Spleen (tissue), 11 donors: ENCODE data around the gene PTPRM. TPM values are rescaled to one million over a fixed set of nuclear protein-coding genes. Genes with fewer than 3 reads are reported as not detected.

Experiments used
- DNase-seq: peaks from one replicate; pipeline ENCODE4 v3.0.0-alpha.2; 2020
- H3K27ac ChIP-seq, 8 donors: fragments of 200-600 bp; sonication (generic) in 7 of 8; 1 replicate in 4 of 8; 2 replicates in 4 of 8; pipeline versions ENCODE4 v1.5.0 to v1.8.0; 2016 to 2021; ENCODE audit warnings: inconsistent platforms in 4 of 8, mild to moderate bottlenecking in 4 of 8, moderate library complexity in 1 of 8
- H3K27me3 ChIP-seq, 7 donors: fragments of 200-600 bp; sonication (generic) in 6 of 7; replicated peaks in 1 of 7; 1 replicate in 4 of 7; 2 replicates in 3 of 7; pipeline versions ENCODE4 v1.5.0 to v1.8.0; 2016 to 2021; ENCODE audit warnings: inconsistent platforms in 3 of 7, mild to moderate bottlenecking in 1 of 7
- H3K36me3 ChIP-seq, 6 donors: fragments of 200-600 bp; sonication (generic) in 5 of 6; 1 replicate in 4 of 6; 2 replicates in 2 of 6; pipeline versions ENCODE4 v1.5.0 to v1.8.0; 2016 to 2021; ENCODE audit warnings: inconsistent platforms in 2 of 6
- H3K4me1 ChIP-seq, 6 donors: fragments of 200-600 bp; sonication (generic) in 5 of 6; 1 replicate in 3 of 6; 2 replicates in 3 of 6; pipeline versions ENCODE4 v1.5.0 to v1.8.0; 2016 to 2021; ENCODE audit warnings: inconsistent platforms in 3 of 6
- H3K4me3 ChIP-seq, 8 donors: fragments of 200-600 bp; sonication (generic) in 7 of 8; 1 replicate in 4 of 8; 2 replicates in 4 of 8; pipeline versions ENCODE4 v1.5.0 to v1.8.0; 2016 to 2021; ENCODE audit warnings: inconsistent platforms in 4 of 8, mild to moderate bottlenecking in 4 of 8, moderate library complexity in 2 of 8
- H3K9me3 ChIP-seq, 8 donors: fragments of 200-600 bp; sonication (generic) in 7 of 8; 1 replicate in 4 of 8; 2 replicates in 4 of 8; pipeline versions ENCODE4 v1.5.0 to v1.8.0; 2016 to 2021; ENCODE audit warnings: inconsistent platforms in 4 of 8
- POLR2A ChIP-seq, 3 donors: fragments of 450-650 bp; IDR thresholded peaks; one replicate each; pipeline ENCODE4 v1.5.1; 2017; ENCODE audit warnings: antibody characterized with exemption in 3 of 3, mild to moderate bottlenecking in 1 of 3
- POLR2AphosphoS5 ChIP-seq, 3 donors: sonication (generic); formaldehyde crosslinking; IDR thresholded peaks; one replicate each; pipeline ENCODE4 v1.5.1; 2017; ENCODE audit warnings: antibody characterized with exemption in 3 of 3
- WGBS, 5 donors: extraction: QIAGEN DNeasy Blood & Tissue Kit in 3 of 5; methylation state at CpG; one replicate each; pipeline versions ENCODE4 v1.1.5 to v1.1.7; 2013 to 2018; 5-methylcytosine and 5-hydroxymethylcytosine counted together
- intact Hi-C: fragments of 100-400 bp; cut with DNase I; formaldehyde crosslinking; loops from one replicate; pipeline ENCODE4 v1.15.0; 2023; ENCODE audit warnings: low total_unique reads
- polyA plus RNA-seq, 3 donors: library from polyadenylated mRNA; stranded (reverse); fragments of 200-250 nt; gene quantifications; one replicate each; pipeline ENCODE4 v1.2.1, GENCODE V29; 2013
- total RNA-seq, 7 donors: library from RNA; depleted of rRNA in 3 of 7; stranded (reverse); fragments of >200 nt in 3 of 7; fragmentation: NEBNext Ultra II Directional in 4 of 7; extraction: Animal tissue kit (Norgen Biotek cat#: 25700) in 4 of 7; gene quantifications; one replicate each; pipeline versions ENCODE4 v1.1.0 to v1.2.1, GENCODE V29; 2016 to 2021
- TF ChIP-seq, protein P1 (sequence below), 11 experiments: fragments of 200-600 bp in 7 of 11; fragments of 450-650 bp in 4 of 11; sonication (generic) in 4 of 11; IDR thresholded peaks in 8 of 11; conservative IDR thresholded peaks in 3 of 11; 1 replicate in 7 of 11; 2 replicates in 4 of 11; pipeline versions ENCODE4 v1.4.0 to v1.8.0; 2016 to 2021; ENCODE audit warnings: antibody characterized with exemption in 11 of 11, inconsistent platforms in 4 of 11, mild to moderate bottlenecking in 1 of 11
- donor health status: healthy with polysubstance abuse.
- donor health status: DM: no; HTN: no; CAD: no; lungs with moderate emphysema.
- donor health status: DM: no; HTN: no; CAD: no.
- donor health status: Bipolar disorder and iron deficiency.
- donor health status: healthy.
- donor health status: DM: no; HTN: no; CAD: no.
- donor health status: DM: yes; HTN: yes; CAD: no.

The PTPRM gene
- total and polyA plus RNA-seq, 10 donors: 23.5 to 97.8 (median 62.8) TPM

- intact Hi-C loops: no loop called here
- Histone ChIP-seq H3K9me3 (no peaks in the 10 kb centered on the region), H3K4me3 (no peak overlapping the region), H3K27me3 (no peaks in the 10 kb centered on the region), H3K4me1 (no peaks in the 10 kb centered on the region), H3K27ac (no peak overlapping the region), H3K36me3 (no peaks in the 10 kb centered on the region)
- no peak for DNase-seq
- WGBS, 5 donors: 91 to 95% (median 94%) methylated on average over 5 of the region's 5 CpGs
- no peak for TF ChIP-seq POLR2AphosphoS5 (IDR thresholded peaks at IDR 0.05)
- TF ChIP-seq POLR2A (IDR thresholded peaks at IDR 0.05): no peak
- TF ChIP-seq, protein P1, sequence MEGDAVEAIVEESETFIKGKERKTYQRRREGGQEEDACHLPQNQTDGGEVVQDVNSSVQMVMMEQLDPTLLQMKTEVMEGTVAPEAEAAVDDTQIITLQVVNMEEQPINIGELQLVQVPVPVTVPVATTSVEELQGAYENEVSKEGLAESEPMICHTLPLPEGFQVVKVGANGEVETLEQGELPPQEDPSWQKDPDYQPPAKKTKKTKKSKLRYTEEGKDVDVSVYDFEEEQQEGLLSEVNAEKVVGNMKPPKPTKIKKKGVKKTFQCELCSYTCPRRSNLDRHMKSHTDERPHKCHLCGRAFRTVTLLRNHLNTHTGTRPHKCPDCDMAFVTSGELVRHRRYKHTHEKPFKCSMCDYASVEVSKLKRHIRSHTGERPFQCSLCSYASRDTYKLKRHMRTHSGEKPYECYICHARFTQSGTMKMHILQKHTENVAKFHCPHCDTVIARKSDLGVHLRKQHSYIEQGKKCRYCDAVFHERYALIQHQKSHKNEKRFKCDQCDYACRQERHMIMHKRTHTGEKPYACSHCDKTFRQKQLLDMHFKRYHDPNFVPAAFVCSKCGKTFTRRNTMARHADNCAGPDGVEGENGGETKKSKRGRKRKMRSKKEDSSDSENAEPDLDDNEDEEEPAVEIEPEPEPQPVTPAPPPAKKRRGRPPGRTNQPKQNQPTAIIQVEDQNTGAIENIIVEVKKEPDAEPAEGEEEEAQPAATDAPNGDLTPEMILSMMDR (IDR thresholded peaks at IDR 0.05 in 8 of 11, conservative IDR thresholded peaks at IDR 0.05 in 3 of 11): no peak
Observed at GRCh38 chr18:7902399-7902839, 335.3 kb downstream of the PTPRM start.

- no peaks in the 10 kb centered on the region for H3K9me3 ChIP-seq
- H3K27me3 ChIP-seq: no peaks in the 10 kb centered on the region
- no peaks in the 10 kb centered on the region for H3K4me1 ChIP-seq
- TF ChIP-seq POLR2A (IDR thresholded peaks at IDR 0.05) (no peak), POLR2AphosphoS5 (IDR thresholded peaks at IDR 0.05) (no peak)
- TF ChIP-seq, protein P1 (IDR thresholded peaks at IDR 0.05 in 8 of 11, conservative IDR thresholded peaks at IDR 0.05 in 3 of 11): no peak
- H3K4me3 ChIP-seq: no peak overlapping the region
- no peak for DNase-seq
- intact Hi-C loops: no loop called here
- no peaks in the 10 kb centered on the region for H3K36me3 ChIP-seq
- H3K27ac ChIP-seq: no peak overlapping the region
- 82 to 94% (median 90%) methylated on average over 2 of the region's 2 CpGs for WGBS, 5 donors
Observed at GRCh38 chr18:7904529-7904928, 337.4 kb downstream of the PTPRM start.

DNA sequence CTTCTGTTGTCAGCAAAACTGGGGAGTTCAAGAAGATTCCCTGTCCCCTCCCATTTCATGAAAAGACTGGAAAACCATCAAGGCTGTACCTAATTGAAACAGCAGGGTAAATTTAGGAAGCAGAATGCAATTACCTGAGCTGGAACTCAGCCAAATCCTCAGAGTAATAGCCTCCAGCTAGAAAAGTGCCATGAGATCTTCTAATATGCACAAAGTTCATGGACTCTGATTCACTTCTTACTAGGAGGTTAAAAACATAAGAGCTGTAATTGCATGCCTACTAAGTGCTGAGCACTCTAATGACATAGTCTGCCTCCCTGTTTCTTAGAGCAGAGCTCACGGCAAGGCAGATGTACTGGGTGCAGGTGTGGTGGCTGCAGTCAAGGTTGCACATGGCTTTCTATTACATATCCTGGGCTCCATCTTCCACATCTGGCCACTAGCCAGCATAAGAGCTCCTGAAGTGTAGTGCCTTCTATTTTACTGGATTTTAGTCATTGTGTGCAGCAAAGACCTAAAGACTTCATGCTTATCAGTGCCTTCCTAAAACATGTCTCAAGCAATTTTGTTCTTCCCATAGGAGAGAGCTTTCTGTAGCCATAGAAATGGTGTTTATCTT is 341.7 kb downstream of the PTPRM start:
- no peak overlapping the region for H3K27ac ChIP-seq
- H3K27me3 ChIP-seq: no peaks in the 10 kb centered on the region
- no peak overlapping the region for H3K4me3 ChIP-seq
- intact Hi-C loops: no loop called here
- H3K9me3 ChIP-seq: peaks cover 0 to 18% (median 9%) of the 10 kb centered on the region in 8 donors
- TF ChIP-seq POLR2AphosphoS5 (IDR thresholded peaks at IDR 0.05): no peak
- no peak for TF ChIP-seq POLR2A (IDR thresholded peaks at IDR 0.05)
- TF ChIP-seq, protein P1 (IDR thresholded peaks at IDR 0.05 in 8 of 11, conservative IDR thresholded peaks at IDR 0.05 in 3 of 11): no peak
- DNase-seq: no peak
- no peaks in the 10 kb centered on the region for H3K36me3 ChIP-seq
- 88 to 100% (median 97%) methylated on average over 1 of the region's 1 CpG for WGBS, 5 donors
- H3K4me1 ChIP-seq: no peaks in the 10 kb centered on the region

- intact Hi-C loops: no loop called here
- Histone ChIP-seq H3K4me3 (no peak overlapping the region), H3K9me3 (peaks cover 0 to 26% (median 12%) of the 10 kb centered on the region in 8 donors), H3K4me1 (no peaks in the 10 kb centered on the region), H3K36me3 (no peaks in the 10 kb centered on the region), H3K27me3 (no peaks in the 10 kb centered on the region), H3K27ac (no peak overlapping the region)
- WGBS, 5 donors: 78 to 88% (median 87%) methylated on average over 5 of the region's 5 CpGs
- no peak for DNase-seq
- TF ChIP-seq, protein P1 (IDR thresholded peaks at IDR 0.05 in 8 of 11, conservative IDR thresholded peaks at IDR 0.05 in 3 of 11): no peak
- TF ChIP-seq POLR2AphosphoS5 (IDR thresholded peaks at IDR 0.05) (no peak), POLR2A (IDR thresholded peaks at IDR 0.05) (no peak)
Observed at GRCh38 chr18:7914834-7915670, 347.9 kb downstream of the PTPRM start.
